ENCODE results near the gene TFAM. TPM values are rescaled to one million over a fixed set of nuclear protein-coding genes. Genes with fewer than 3 reads are reported as not detected.

Gene TFAM
- total and polyA plus RNA-seq, 2 donors (not counting 1 experiment from before 2014, with no cell fraction given): 8.2 to 38.4 TPM

- Histone ChIP-seq H3K9ac (ENCODE audit: low read length) (no peak overlapping the region), H3K27ac (ENCODE audit: low read length in 2 of 2) (no peak overlapping the region), H3K4me2 (replicated peaks; ENCODE audit: low read depth, low read length, poor library complexity, severe bottlenecking) (no peak overlapping the region), H3K4me3 (ENCODE audit: control extremely low read depth in 1 of 5, extremely low read depth in 1 of 5, insufficient read depth in 1 of 5, low read depth in 2 of 5, low read length in 4 of 5) (no peak overlapping the region), H3K36me3 (replicated peaks in 1 of 2; ENCODE audit: control extremely low read depth in 1 of 2, control insufficient read depth in 1 of 2, extremely low read depth in 1 of 2, insufficient read depth in 2 of 2, low read length in 1 of 2) (peaks cover 0 to 2% of the 10 kb centered on the region in 2 experiments), H3K27me3 (replicated peaks in 1 of 4; ENCODE audit: control extremely low read depth in 1 of 4, control insufficient read depth in 3 of 4, insufficient read depth in 4 of 4, low read length in 3 of 4) (no peaks in the 10 kb centered on the region), H2AFZ (ENCODE audit: insufficient read depth, low read depth, low read length, poor library complexity, severe bottlenecking) (no peak overlapping the region), H4K20me1 (ENCODE audit: control insufficient read depth, insufficient read depth, low read length, poor library complexity, severe bottlenecking) (no peaks in the 10 kb centered on the region), H3K9me3 (ENCODE audit: control extremely low read depth in 1 of 3, control insufficient read depth in 2 of 3, insufficient read depth in 1 of 3, low read length in 2 of 3) (no peaks in the 10 kb centered on the region), H3K79me2 (ENCODE audit: control insufficient read depth, insufficient read depth, low read length) (peaks cover 24% of the 10 kb centered on the region), H3K4me1 (ENCODE audit: control insufficient read depth in 2 of 2, insufficient read depth in 2 of 2, low read length in 2 of 2) (peaks cover 24 to 29% of the 10 kb centered on the region in 2 donors)
- intact Hi-C loops (cut with micrococcal nuclease): loop anchor here (10.0 kb wide), 1 partner anchor 1522 kb away; the partner anchor contains the start of gene CCDC6
- Mint-ChIP-seq H3K9me3 (ENCODE audit: insufficient read depth) (no peaks in the 10 kb centered on the region), H3K27me3 (no peaks in the 10 kb centered on the region), H3K4me3 (no peak overlapping the region), H3K4me1 (peaks cover 35% of the 10 kb centered on the region), H3K27ac (no peak overlapping the region)
- no peak for DNase-seq
- no CpG with 5 or more reads among the region's 2 CpGs for WGBS (ENCODE audit: insufficient coverage)
- CTCF ChIA-PET: no interaction called here
- ATAC-seq (ENCODE audit: low read depth): no peak
- POLR2A ChIA-PET: no interaction called here
- TF ChIP-seq EZH2 (IDR thresholded peaks at IDR 0.05; ENCODE audit: borderline replicate concordance, insufficient read depth, low read depth, low read length, poor library complexity, severe bottlenecking): no peak
- TF ChIP-seq CTCF (IDR thresholded peaks at IDR 0.05): no peak
Observed at GRCh38 chr10:58382489-58382995, 2.7 kb upstream of the TFAM start.

GRCh38 chr10:58384095-58384494 is 1.1 kb upstream of the TFAM start:
- Histone ChIP-seq H3K27me3 (replicated peaks in 1 of 4; ENCODE audit: control extremely low read depth in 1 of 4, control insufficient read depth in 3 of 4, insufficient read depth in 4 of 4, low read length in 3 of 4) (no peaks in the 10 kb centered on the region), H4K20me1 (ENCODE audit: control insufficient read depth, insufficient read depth, low read length, poor library complexity, severe bottlenecking) (no peaks in the 10 kb centered on the region), H3K79me2 (ENCODE audit: control insufficient read depth, insufficient read depth, low read length) (peaks cover 32% of the 10 kb centered on the region), H3K4me1 (ENCODE audit: control insufficient read depth in 2 of 2, insufficient read depth in 2 of 2, low read length in 2 of 2) (peaks cover 24 to 29% of the 10 kb centered on the region in 2 donors), H2AFZ (ENCODE audit: insufficient read depth, low read depth, low read length, poor library complexity, severe bottlenecking) (peak overlapping the region; percentile 85), H3K9me3 (ENCODE audit: control extremely low read depth in 1 of 3, control insufficient read depth in 2 of 3, insufficient read depth in 1 of 3, low read length in 2 of 3) (no peaks in the 10 kb centered on the region), H3K9ac (ENCODE audit: low read length) (peak overlapping the region; percentile 94), H3K4me2 (replicated peaks; ENCODE audit: low read depth, low read length, poor library complexity, severe bottlenecking) (peak overlapping the region; percentile 87), H3K27ac (ENCODE audit: low read length in 2 of 2) (peak overlapping the region; percentile 84 to 97), H3K36me3 (replicated peaks in 1 of 2; ENCODE audit: control extremely low read depth in 1 of 2, control insufficient read depth in 1 of 2, extremely low read depth in 1 of 2, insufficient read depth in 2 of 2, low read length in 1 of 2) (peaks cover 2 to 13% of the 10 kb centered on the region in 2 experiments), H3K4me3 (ENCODE audit: control extremely low read depth in 1 of 5, extremely low read depth in 1 of 5, insufficient read depth in 1 of 5, low read depth in 2 of 5, low read length in 4 of 5) (peak overlapping the region; percentile 73 to 89 (median 82))
- ChIA-PET POLR2A (interaction anchor here (1.6 to 1.7 kb wide), 2 partner anchors 49 to 115 kb away, joined by 7 to 16 read pairs; partner anchors contain the start of genes CISD1, IPMK and UBE2D1), CTCF (interaction anchor here (0.8 to 2.6 kb wide), 12 partner anchors 17 to 1522 kb away, joined by 3 to 15 read pairs (median 3); partner anchors contain the start of genes CCDC6, CISD1, IPMK and UBE2D1)
- peaks cover 36% of the 10 kb centered on the region for H3K4me1 Mint-ChIP-seq
- no CpG with 5 or more reads among the region's 3 CpGs for WGBS (ENCODE audit: insufficient coverage)
- TF ChIP-seq CTCF (IDR thresholded peaks at IDR 0.05): no peak
- ATAC-seq (ENCODE audit: low read depth): peak; percentile 42
- peak overlapping the region; percentile 92 for H3K4me3 Mint-ChIP-seq
- no peaks in the 10 kb centered on the region for H3K27me3 Mint-ChIP-seq
- intact Hi-C loops (cut with micrococcal nuclease): loop anchor here (2.0 to 10.0 kb wide), 2 partner anchors 93 to 1521 kb away; partner anchors contain the start of gene CCDC6
- peak; percentile 85 for DNase-seq
- H3K9me3 Mint-ChIP-seq (ENCODE audit: insufficient read depth): no peaks in the 10 kb centered on the region
- peak overlapping the region; percentile 96 for H3K27ac Mint-ChIP-seq

Measured in B cell (primary cell).